ENCODE data around the gene ETV5.

The ETV5 gene

DNA sequence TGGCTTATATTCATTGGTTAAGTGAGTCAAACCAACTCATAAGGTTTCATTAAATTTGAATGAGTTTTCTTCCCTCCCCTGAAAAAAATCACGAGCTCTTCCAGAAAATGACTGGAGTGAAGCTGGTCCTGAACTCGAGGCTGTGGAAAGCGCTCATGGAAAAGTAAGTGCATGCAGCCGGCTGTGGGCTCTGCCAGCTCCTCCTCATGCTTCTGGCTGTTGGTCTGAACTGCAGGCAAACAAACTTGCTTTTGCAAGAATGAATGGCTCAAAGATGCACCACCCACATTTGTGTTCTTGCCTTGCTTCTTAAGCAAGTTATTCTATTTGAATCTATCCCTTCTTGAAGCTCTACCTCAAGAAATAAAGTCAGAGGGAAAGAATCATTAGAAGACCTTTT, 6.2 kb downstream of the ETV5 start:
- H3K9me3 ChIP-seq (ENCODE audit: control insufficient read depth, insufficient read depth, low read length) = no peaks in the 10 kb centered on the region
- no peaks in the 10 kb centered on the region for H3K36me3 ChIP-seq (ENCODE audit: control insufficient read depth, insufficient read depth, low read length)
- no peak overlapping the region for H3K4me3 ChIP-seq (ENCODE audit: low read depth, low read length)
- peaks cover 89% of the 10 kb centered on the region for H3K27me3 ChIP-seq (ENCODE audit: control insufficient read depth, insufficient read depth, low read length)
- H3K9ac ChIP-seq (ENCODE audit: low read depth, low read length) = no peak overlapping the region
- peaks cover 20% of the 10 kb centered on the region for H3K4me1 ChIP-seq (ENCODE audit: control insufficient read depth, insufficient read depth, low read length)

DNA sequence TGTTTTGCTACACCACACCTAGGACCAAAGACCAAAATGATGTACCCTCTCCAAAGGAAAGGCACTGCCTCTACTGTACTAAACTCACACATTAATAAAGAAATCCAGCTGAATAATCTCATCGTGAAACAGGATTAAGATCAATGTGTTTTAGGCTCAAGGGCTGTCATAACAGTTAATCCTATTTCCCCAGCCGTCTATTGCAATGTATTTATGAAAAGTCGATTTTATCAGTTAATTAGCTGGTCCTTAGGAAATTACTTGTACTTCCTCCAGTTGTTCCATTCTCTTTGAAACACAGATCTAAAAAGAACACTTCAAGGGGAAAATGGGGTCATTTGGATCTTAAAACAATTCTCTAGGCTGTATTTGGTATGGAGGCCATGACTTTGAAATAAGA, 8.5 kb downstream of the ETV5 start:
- Histone ChIP-seq H3K27me3 (ENCODE audit: control insufficient read depth, insufficient read depth, low read length) (peaks cover 87% of the 10 kb centered on the region), H3K9ac (ENCODE audit: low read depth, low read length) (no peak overlapping the region), H3K9me3 (ENCODE audit: control insufficient read depth, insufficient read depth, low read length) (no peaks in the 10 kb centered on the region), H3K36me3 (ENCODE audit: control insufficient read depth, insufficient read depth, low read length) (no peaks in the 10 kb centered on the region), H3K4me1 (ENCODE audit: control insufficient read depth, insufficient read depth, low read length) (peaks cover 34% of the 10 kb centered on the region), H3K4me3 (ENCODE audit: low read depth, low read length) (no peak overlapping the region)

DNA sequence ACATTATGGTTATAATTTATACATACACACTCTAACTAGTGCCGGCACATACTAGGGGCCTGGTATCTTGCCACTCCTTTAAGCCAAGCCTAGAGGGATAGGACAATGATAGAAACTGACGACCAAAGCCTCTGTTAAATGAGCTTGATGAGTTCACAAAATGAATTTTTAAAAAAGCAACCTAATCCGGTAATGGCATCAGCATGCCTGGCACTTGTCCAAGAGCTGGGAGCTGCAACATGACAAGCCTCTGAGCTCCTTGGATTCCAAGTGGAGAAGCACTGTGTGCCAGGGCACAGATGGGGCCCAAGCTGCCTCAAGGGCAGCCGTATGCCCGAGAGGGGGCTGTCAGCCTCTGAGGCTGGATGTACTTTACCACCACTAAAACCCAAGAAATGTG, 9.7 kb downstream of the ETV5 start:
- no peak overlapping the region for H3K9ac ChIP-seq (ENCODE audit: low read depth, low read length)

DNA sequence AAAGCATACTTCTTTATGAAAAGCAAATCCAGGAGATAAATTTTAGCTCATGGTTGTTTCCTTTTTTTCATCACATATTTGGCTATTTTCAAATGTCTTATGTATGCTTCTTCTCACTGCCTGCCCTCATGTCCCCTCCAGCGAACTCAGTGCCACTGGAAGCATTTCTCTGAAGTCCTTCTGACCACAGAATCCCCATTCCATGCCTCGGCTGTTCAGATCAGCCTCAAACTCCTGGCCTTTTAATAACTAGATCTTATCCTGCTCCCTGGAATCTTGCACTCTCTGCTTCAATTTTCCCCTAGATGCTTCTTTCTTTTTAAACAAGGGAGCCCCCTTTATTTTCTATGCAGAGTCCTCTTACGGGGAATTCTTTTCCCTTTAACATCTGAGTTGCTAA, 10.1 kb downstream of the ETV5 start:
- peaks cover 35% of the 10 kb centered on the region for H3K4me1 ChIP-seq (ENCODE audit: control insufficient read depth, insufficient read depth, low read length)
- no peak overlapping the region for H3K4me3 ChIP-seq (ENCODE audit: low read depth, low read length)
- H3K36me3 ChIP-seq (ENCODE audit: control insufficient read depth, insufficient read depth, low read length) = no peaks in the 10 kb centered on the region
- H3K9me3 ChIP-seq (ENCODE audit: control insufficient read depth, insufficient read depth, low read length) = no peaks in the 10 kb centered on the region
- H3K9ac ChIP-seq (ENCODE audit: low read depth, low read length) = no peak overlapping the region
- H3K27me3 ChIP-seq (ENCODE audit: control insufficient read depth, insufficient read depth, low read length) = peaks cover 83% of the 10 kb centered on the region

More for the DNA sequence above, 9.7 kb downstream of the ETV5 start:
- no peaks in the 10 kb centered on the region for H3K9me3 ChIP-seq (ENCODE audit: control insufficient read depth, insufficient read depth, low read length)
- H3K4me1 ChIP-seq (ENCODE audit: control insufficient read depth, insufficient read depth, low read length) = peaks cover 35% of the 10 kb centered on the region
- H3K4me3 ChIP-seq (ENCODE audit: low read depth, low read length) = no peak overlapping the region
- peaks cover 84% of the 10 kb centered on the region for H3K27me3 ChIP-seq (ENCODE audit: control insufficient read depth, insufficient read depth, low read length)
- no peaks in the 10 kb centered on the region for H3K36me3 ChIP-seq (ENCODE audit: control insufficient read depth, insufficient read depth, low read length)

DNA sequence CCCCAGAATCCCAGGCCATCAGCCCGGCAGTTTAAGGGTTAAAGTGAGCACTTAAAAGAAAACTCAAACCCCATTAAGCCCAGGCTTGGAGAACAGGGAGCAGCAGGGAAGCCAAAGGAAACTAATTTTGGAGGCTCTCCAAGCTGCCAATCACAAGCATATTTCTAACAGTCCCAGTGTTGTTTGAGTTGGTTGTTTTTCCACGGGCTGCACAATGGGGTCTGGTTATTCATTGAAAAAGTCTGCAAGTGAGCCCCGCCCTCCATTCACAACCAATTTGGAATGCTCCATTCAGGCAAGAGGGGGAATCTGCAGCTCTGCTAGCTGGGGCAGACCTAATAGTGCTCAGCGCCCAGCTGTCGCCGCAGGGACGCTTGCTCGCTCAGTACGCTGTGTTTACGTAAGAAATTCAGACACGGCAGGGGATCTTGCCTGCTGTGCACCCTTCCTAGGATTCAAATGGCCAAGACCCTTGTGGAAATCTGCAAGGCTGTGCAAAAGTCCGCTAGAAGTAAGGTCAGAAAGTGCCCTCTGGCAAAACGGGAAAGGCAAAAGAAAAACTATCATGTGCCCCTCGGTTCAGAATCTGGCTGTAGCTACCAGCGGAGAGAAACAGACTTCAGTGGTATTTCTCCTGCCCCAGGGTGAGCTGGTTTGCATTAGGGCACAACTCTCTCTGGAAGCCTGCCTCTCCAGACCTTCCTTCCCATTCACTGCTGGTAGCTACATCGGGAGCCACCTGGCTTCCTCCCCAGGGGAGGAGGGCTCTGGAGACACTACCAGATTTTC, 11.0 kb downstream of the ETV5 start:
- Histone ChIP-seq H3K9me3 (ENCODE audit: control insufficient read depth, insufficient read depth, low read length) (no peaks in the 10 kb centered on the region), H3K4me1 (ENCODE audit: control insufficient read depth, insufficient read depth, low read length) (peaks cover 38% of the 10 kb centered on the region), H3K9ac (ENCODE audit: low read depth, low read length) (no peak overlapping the region), H3K36me3 (ENCODE audit: control insufficient read depth, insufficient read depth, low read length) (no peaks in the 10 kb centered on the region), H3K27me3 (ENCODE audit: control insufficient read depth, insufficient read depth, low read length) (peaks cover 74% of the 10 kb centered on the region), H3K4me3 (ENCODE audit: low read depth, low read length) (peak overlapping the region; percentile 53)

DNA sequence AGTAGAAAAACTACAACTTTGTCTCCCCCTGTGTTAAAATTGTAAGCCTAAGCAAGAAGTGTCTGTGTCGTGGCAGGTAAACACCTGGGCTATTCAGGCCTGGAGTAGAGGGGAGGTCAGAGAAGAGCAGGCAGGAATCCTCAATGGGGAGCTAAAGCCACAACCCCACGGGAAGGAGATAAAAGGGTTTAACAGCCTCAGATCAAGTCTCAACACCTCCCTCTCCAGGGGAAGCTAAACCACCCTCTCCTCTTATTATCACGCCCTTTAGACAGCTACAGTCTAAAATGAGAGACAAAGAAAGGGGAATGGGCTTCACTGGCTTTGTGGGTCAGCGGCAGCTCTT, 11.6 kb downstream of the ETV5 start:
- Histone ChIP-seq H3K9ac (ENCODE audit: low read depth, low read length) (no peak overlapping the region), H3K4me1 (ENCODE audit: control insufficient read depth, insufficient read depth, low read length) (peaks cover 39% of the 10 kb centered on the region), H3K36me3 (ENCODE audit: control insufficient read depth, insufficient read depth, low read length) (no peaks in the 10 kb centered on the region), H3K9me3 (ENCODE audit: control insufficient read depth, insufficient read depth, low read length) (no peaks in the 10 kb centered on the region), H3K27me3 (ENCODE audit: control insufficient read depth, insufficient read depth, low read length) (peaks cover 69% of the 10 kb centered on the region), H3K4me3 (ENCODE audit: low read depth, low read length) (peak overlapping the region; percentile 53)

DNA sequence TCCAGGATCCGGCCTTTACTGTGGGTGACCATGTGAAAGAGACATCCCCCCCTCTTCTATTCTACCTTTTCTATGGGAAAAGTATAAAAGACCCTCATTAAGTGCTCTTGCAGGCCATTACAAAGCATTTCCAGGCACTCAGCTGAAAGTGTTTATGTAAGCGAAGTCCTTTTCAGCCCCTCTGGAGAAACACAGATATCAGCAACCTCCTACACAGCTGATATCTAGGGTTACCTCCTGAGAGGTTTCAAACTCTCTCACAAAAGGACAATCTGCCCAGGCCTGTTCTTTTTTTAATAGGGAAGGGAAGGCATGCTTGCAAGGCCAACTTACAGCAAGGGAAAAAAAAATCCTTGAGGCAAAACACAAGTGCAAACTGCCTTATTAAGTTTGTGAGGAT, 12.6 kb downstream of the ETV5 start:
- H3K9me3 ChIP-seq (ENCODE audit: control insufficient read depth, insufficient read depth, low read length) = no peaks in the 10 kb centered on the region
- H3K36me3 ChIP-seq (ENCODE audit: control insufficient read depth, insufficient read depth, low read length) = no peaks in the 10 kb centered on the region
- H3K4me1 ChIP-seq (ENCODE audit: control insufficient read depth, insufficient read depth, low read length) = peaks cover 39% of the 10 kb centered on the region
- peaks cover 59% of the 10 kb centered on the region for H3K27me3 ChIP-seq (ENCODE audit: control insufficient read depth, insufficient read depth, low read length)
- no peak overlapping the region for H3K9ac ChIP-seq (ENCODE audit: low read depth, low read length)
- H3K4me3 ChIP-seq (ENCODE audit: low read depth, low read length) = no peak overlapping the region

DNA sequence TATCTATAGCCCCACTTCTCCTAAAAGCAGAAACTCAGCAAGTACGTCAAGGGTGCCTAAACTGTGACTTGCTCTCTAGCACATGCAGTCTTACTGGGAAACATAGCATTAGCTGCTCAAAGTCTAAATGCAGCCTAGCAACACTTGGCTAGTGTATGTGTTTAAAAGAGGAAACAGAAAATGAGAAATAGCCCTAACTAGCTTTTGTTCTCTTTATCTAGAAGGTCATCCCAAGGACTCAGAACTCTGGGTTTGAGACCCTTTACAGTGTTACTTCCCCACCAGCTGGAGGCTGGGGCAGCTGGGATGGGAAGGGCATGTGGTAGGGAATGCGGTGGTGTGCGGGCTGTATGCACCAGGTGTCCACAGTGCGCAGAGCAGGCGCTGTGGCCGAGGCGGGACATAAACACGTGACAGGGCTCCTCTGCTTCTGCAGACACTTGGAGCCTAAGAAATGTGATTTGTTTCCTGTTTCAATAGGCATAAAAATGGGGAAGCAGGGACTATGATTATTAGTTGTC, 13.3 kb downstream of the ETV5 start:
- Histone ChIP-seq H3K36me3 (ENCODE audit: control insufficient read depth, insufficient read depth, low read length) (no peaks in the 10 kb centered on the region), H3K9ac (ENCODE audit: low read depth, low read length) (no peak overlapping the region), H3K27me3 (ENCODE audit: control insufficient read depth, insufficient read depth, low read length) (peaks cover 52% of the 10 kb centered on the region), H3K4me3 (ENCODE audit: low read depth, low read length) (no peak overlapping the region), H3K4me1 (ENCODE audit: control insufficient read depth, insufficient read depth, low read length) (peaks cover 39% of the 10 kb centered on the region), H3K9me3 (ENCODE audit: control insufficient read depth, insufficient read depth, low read length) (no peaks in the 10 kb centered on the region)

DNA sequence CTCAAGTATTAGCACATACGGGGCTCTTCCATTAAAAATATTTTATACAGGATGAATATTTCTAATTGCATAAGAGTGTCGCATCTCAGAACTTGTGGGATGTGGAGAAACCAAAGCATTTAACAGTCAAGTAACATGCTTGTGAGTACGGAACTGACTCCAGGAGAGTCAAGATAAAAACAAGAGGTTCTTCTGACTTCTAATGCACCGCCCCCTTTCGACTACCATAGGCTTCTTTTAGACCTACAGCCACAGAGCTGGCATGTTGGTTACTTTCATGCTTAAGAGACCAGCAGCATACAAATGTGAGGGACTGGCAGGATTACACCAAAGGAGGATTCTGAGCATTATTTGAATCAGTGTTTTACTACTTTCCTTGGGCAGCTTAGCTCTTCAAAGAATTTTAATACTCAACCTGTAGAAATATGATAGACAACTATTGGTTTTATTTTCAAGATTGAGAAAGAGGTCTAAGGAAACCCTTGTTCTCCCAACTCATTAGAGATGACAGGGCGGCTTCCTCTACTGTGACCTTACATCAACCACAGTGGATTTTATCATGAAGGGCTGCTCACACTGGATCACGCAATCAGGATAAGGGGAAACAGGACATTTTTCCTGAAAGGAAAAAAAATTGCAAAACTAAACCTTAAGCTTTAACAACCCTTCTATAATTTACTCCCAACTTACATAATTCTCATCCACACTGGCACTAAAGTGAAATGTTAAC, 14.0 kb downstream of the ETV5 start:
- Histone ChIP-seq H3K4me3 (ENCODE audit: low read depth, low read length) (no peak overlapping the region), H3K4me1 (ENCODE audit: control insufficient read depth, insufficient read depth, low read length) (peaks cover 34% of the 10 kb centered on the region), H3K36me3 (ENCODE audit: control insufficient read depth, insufficient read depth, low read length) (no peaks in the 10 kb centered on the region), H3K27me3 (ENCODE audit: control insufficient read depth, insufficient read depth, low read length) (peaks cover 45% of the 10 kb centered on the region), H3K9ac (ENCODE audit: low read depth, low read length) (no peak overlapping the region), H3K9me3 (ENCODE audit: control insufficient read depth, insufficient read depth, low read length) (no peaks in the 10 kb centered on the region)

DNA sequence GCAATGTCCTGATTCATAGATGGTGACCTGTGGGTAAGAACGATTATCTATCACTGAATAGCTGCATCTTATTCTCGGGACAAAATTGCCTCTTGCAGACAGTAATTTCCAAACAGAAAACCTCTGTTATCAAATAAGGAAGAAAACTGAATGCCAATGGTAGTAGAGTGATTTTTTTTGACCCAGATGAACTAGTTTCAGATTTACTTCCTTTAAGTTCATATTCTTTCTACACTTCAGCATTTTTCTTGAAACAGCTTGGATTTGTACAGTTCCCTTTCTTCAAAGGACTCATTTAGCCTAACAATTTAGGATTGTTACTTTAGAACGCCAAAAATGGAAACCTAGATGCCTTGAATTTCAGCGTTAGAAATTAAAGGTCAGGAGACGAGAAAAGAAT, 14.6 kb downstream of the ETV5 start:
- Histone ChIP-seq H3K9me3 (ENCODE audit: control insufficient read depth, insufficient read depth, low read length) (no peaks in the 10 kb centered on the region), H3K4me1 (ENCODE audit: control insufficient read depth, insufficient read depth, low read length) (peaks cover 34% of the 10 kb centered on the region), H3K4me3 (ENCODE audit: low read depth, low read length) (no peak overlapping the region), H3K27me3 (ENCODE audit: control insufficient read depth, insufficient read depth, low read length) (peaks cover 39% of the 10 kb centered on the region), H3K9ac (ENCODE audit: low read depth, low read length) (no peak overlapping the region), H3K36me3 (ENCODE audit: control insufficient read depth, insufficient read depth, low read length) (no peaks in the 10 kb centered on the region)

DNA sequence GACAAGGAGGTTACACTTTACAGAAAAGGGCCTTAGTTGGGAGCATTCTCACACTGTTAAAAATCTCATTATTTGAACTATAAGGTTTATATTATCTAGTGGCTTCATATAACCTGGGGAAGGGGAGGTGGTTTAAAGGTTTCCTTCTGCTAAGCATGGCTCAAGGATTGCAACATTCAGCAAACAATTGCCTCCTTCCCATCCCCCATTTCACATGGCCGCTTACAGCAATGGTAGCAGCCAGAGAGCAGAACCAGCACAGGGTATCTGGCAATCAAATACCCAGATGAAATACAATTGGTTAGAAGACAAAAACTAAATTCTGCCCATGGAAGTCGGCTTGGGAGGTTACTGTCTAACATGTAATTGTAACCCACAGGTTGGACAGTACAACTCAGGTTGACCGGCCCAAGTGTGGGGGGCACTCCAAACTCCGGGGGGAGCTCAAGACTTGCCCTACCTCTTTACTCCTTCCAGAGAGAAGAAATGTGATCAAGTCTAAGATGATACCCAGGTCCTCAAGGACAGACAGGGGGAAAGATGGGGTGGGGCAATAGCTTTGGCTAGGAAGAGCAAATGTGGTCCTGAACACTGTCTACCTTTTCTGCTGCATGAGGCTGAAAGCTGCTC, 15.5 kb downstream of the ETV5 start:
- peaks cover 26% of the 10 kb centered on the region for H3K4me1 ChIP-seq (ENCODE audit: control insufficient read depth, insufficient read depth, low read length)

More for the DNA sequence above, 15.5 kb downstream of the ETV5 start:
- Histone ChIP-seq H3K36me3 (ENCODE audit: control insufficient read depth, insufficient read depth, low read length) (no peaks in the 10 kb centered on the region), H3K27me3 (ENCODE audit: control insufficient read depth, insufficient read depth, low read length) (peaks cover 30% of the 10 kb centered on the region), H3K4me3 (ENCODE audit: low read depth, low read length) (no peak overlapping the region), H3K9me3 (ENCODE audit: control insufficient read depth, insufficient read depth, low read length) (no peaks in the 10 kb centered on the region), H3K9ac (ENCODE audit: low read depth, low read length) (no peak overlapping the region)

Measured in iPS-15b (cell line).